Stimulated activated CD8-positive, alpha-beta memory T cell treated with anti-CD3 and anti-CD28 coated beads, Interleukin-15, amount 100 ng/mL, for 24 hours (primary cell): Measurements from ENCODE around the gene DGKA.

ENCODE experiments used
- DNase-seq: peaks from one replicate; pipeline ENCODE4 v3.0.0-alpha.2; 2020; ENCODE audit warnings: low read depth

Gene DGKA

GRCh38 chr12:55931780-55932550 is 1.0 kb downstream of the DGKA start:
- DNase-seq: no peak

- no peak for DNase-seq
Measured at GRCh38 chr12:55932551-55932910, 1.6 kb downstream of the DGKA start.

DNA sequence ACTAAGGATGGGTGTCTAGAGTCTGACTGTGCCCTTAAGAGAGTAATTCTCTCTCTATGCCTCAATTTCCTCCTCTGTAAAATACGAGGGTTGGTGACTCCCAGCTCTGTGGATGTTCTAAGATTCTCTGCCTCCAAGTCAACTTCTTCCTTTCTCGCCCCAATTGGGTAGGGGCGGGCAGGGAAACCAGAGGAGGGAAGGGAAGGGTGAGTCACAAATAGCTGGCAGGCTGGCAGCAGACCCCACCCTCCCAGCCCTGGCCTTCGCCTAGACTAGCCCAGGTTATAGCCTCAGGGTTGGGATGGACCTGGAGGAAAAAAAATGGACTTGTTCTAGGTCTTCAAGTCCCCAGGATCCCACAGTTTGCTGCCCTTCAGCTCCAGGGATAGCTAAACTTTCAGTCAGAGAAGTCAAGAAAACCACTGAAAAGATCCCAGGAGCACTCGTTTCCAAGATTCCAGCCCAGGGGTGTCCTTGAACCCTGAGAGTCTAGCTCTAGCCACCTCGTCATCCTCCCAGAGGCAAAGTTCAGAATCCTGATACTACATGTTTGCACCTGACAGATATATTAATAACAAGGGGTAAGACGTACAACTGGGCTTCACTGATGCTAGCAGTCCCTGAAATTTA is 2.3 kb downstream of the DGKA start:
- no peak for DNase-seq

- DNase-seq: no peak
Measured at GRCh38 chr12:55933799-55934742, 3.1 kb downstream of the DGKA start.

GRCh38 chr12:55934773-55935172 is 3.8 kb downstream of the DGKA start:
- DNase-seq: no peak

- DNase-seq: no peak
Measured at GRCh38 chr12:55935738-55936151, 4.8 kb downstream of the DGKA start.

GRCh38 chr12:55937981-55938380 is 7.0 kb downstream of the DGKA start:
- DNase-seq: no peak

GRCh38 chr12:55938826-55939501 is 8.0 kb downstream of the DGKA start:
- no peak for DNase-seq

DNA sequence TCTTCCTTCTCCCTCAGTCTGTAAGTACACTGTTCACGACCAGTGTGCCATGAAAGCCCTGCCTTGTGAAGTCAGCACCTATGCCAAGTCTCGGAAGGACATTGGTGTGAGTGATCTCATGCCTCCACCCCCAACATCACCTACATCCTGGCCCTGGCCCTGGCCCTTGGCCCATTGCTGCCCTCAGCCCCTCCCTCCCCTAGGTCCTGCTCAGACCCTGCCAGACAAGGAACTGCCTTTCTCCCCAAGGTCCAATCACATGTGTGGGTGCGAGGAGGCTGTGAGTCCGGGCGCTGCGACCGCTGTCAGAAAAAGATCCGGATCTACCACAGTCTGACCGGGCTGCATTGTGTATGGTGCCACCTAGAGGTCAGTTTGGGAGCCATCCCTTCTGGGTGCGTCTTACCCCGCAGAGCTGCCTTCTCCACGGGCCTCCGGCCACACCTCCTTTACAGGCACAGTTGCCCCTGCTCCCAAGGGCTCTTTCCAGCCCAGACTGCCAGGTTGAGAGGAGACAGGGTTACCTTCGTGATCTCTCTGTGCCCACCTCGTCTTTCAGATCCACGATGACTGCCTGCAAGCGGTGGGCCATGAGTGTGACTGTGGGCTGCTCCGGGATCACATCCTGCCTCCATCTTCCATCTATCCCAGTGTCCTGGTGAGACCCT is 9.2 kb downstream of the DGKA start:
- DNase-seq: peak; percentile 44

DNA sequence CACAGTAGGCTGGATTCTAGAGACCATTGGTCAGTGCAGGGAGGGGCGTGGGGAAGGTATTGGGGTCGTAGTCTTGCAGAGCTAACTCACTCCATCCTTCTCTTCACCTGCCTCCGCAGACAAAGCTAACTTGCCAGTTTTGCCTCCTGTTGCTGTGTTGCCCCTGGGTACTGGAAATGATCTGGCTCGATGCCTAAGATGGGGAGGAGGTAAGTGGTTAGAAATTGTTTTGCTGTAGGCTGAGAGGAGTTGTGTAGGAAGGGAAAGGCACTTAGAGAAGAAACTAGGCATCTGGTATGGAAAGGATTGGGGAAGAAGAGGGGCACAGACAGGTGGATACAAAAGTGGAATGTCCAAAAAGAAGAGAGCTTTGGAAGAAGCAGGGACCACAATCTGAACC is 11.1 kb downstream of the DGKA start:
- no peak for DNase-seq

DNA sequence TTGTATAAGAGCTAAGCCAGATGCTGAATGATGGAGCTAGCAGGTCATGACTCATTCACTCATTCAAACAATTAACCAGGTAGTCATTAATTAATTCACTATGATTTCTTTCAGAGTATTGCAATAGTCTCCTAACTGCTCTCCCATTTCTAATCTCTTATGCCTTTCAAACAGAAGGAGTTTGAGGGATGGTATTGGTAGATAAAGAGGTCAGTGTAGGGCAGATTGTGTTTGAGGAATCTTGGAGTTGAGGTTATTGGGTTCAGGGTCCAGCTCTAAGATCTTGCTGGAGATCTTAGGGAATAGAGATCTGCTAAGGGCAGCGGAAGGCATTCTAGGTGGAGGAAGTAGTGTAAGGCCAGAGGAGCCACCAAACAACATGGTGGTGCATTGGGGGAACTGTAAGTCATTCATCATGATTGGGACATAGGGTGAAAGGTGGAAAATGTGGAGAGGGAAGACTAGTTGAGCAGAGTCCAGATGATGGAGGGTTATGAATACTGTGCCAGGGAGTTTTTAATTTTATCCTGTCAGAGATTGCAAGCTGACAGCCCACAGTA is 11.7 kb downstream of the DGKA start:
- DNase-seq: no peak

- no peak for DNase-seq
Measured at GRCh38 chr12:55946553-55946952, 15.6 kb downstream of the DGKA start.

DNA sequence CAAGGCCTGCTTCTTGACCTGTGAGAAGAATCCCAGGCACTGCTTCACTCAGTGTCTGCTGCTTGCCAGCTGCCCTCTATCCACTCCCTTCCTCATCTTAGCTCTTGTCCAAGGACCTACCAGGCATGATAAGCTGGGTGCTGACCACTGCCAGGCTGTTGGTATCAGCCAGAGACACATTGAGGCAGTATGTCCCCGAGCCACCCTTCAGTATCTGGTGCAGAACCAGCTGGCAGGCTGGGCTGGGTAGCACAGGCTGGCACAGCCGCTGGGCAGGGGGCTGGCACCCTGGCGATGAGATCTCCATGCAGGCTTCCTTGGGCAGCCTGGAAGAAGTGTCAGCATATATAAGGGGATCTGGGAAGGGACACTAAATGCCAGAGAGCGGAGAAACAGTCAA is 24.4 kb downstream of the DGKA start:
- DNase-seq: no peak

DNA sequence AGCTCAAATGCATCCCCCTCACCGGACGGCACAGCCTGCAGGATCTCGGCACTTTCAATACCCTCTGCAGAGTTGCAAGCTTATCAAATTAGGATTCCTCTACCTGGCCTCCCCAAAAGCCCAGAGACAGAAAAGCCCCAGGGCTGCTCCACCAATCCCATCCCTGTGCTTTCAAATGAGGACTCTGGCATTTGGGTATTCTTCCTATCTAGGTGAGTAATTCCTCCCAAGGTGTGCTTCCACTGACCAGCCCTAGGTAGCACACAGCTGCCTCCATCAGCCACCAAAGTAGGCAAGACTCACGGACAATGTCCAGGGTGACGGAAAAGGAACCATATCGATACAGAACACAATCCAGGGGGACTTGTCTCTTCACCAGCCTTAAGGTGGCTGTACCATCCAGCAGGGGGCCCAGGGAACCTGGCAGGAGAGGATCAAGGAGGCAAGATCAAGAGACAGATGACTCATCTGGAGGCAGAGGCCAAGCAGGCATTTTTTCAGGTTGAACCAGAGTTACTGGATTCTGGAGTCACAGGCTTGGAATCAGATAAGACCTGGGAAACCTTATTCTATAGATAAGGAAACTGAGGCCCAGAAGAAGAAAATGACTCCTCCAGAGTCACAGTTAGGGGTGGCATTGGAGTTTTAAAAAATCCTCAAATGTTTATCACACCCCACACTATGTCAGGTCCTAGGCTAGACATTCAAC is 25.0 kb downstream of the DGKA start:
- no peak for DNase-seq

GRCh38 chr12:55957106-55957859 is 26.3 kb downstream of the DGKA start:
- DNase-seq: no peak

GRCh38 chr12:55963760-55964159 is 32.8 kb downstream of the DGKA start:
- no peak for DNase-seq

GRCh38 chr12:55965240-55965639 is 34.3 kb downstream of the DGKA start:
- DNase-seq: no peak

DNA sequence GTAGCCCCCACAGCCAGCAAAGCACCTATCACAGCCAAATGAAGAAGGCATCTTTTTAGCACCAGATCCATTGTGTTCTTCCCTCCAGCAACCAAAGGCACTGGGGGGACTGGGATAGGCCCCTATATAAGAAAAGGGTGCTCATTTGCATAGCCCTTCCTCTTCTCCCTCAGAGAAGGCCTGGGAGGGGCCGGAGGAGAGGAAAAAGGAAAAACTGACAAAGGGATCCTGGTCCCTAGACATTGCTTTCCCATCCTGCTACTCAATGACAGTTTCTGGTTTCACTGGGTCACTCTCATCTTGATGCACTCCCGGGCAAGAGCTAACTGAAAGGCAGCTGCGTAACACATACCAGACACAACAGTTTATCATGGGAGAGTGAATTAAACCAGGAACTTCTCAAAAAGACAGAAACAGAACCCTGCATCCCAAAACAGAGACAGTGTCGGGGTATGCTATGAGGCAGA is 35.0 kb downstream of the DGKA start, which contains the start of gene PMEL:
Gene PMEL (minus strand): TSS at position 102 of the 467 bp plus-strand sequence. CDS start 31 bp downstream, at position 71.
- no peak for DNase-seq

DNA sequence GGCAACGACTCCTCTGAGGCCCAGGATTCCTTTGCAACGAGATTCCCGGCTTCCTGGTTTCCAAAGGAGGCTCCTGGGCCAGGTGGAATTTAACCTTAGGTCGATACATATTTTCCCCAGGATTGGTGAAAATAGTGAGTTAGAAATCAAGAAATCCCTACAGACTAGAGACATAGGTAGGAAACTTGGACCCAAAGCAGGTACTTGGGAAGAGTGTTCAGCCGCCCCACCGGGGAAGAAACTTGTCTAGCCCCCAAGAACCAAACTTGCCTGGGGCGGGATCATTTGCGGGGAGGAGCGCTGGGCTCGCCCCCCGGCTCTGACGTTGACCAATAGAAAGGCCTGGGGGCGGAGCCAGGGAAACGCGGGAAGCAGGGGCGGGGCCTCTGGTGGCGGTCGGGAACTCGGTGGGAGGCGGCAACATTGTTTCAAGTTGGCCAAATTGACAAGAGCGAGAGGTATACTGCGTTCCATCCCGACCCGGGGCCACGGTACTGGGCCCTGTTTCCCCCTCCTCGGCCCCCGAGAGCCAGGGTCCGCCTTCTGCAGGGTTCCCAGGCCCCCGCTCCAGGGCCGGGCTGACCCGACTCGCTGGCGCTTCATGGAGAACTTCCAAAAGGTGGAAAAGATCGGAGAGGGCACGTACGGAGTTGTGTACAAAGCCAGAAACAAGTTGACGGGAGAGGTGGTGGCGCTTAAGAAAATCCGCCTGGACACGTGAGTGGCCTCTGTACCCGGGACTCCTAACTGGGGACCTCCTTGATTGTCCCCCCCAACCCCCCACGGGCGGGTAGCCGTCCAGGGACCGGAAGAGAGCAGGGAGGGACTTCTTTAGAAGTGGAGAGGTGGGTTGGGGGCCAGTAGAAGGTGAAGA is 35.7 kb downstream of the DGKA start, which contains the start of gene CDK2:
Gene CDK2 (plus strand): TSS at position 423 of the 874 bp plus-strand sequence. CDS start 179 bp downstream, at position 602.
- DNase-seq: peak; percentile 88
